Measurements from ENCODE around the gene AP4B1.

DNA sequence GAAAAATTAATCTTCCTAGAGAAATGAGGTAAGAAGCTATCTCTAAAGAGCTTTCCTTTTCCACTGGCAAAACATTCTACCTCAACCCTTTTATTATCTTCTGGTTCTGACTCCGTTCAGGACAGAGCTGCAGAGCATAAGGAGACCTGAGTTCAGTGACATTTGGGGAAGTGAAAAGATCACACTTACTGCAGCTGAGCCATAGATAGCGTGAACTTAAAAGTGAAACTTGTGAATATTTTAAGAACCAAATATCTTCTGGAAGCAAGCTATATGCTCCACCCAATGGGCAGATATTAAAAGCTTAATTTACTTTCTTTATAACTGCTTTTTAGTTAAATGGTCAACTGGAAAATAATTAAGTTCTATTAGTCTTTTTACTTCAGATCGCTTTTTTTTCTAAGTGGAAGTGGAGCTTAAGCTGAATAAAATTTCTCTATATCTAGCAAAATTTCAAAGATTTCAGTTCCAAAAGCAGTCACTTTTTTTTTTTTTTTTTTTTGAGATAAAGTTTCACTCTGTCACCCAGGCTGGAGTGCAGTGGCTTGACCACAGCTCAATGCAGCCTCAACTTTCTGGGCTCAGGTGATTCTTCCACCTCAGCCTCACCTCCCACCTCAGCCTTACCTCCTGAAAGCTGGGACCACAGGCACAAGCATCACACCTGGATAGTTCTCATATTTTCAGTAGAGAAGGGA is 45.0 kb downstream of the AP4B1 start:
- no peak for TF ChIP-seq GATA2 (IDR thresholded peaks at IDR 0.05; ENCODE audit: low read depth, low read length)
- no peak for TF ChIP-seq GATA3 (IDR thresholded peaks at IDR 0.05; ENCODE audit: low read depth, low read length)

Measured in SH-SY5Y (cell line).